ENCODE measurements around the gene SMAD7.

- TF ChIP-seq POLR2AphosphoS5 (IDR thresholded peaks at IDR 0.05; ENCODE audit: low read depth, low read length) = no peak
- no peak for TF ChIP-seq REST (IDR thresholded peaks at IDR 0.05; ENCODE audit: insufficient read depth in 1 of 2, low read depth in 2 of 2, low read length in 2 of 2)
- no peak for TF ChIP-seq TAF1 (IDR thresholded peaks at IDR 0.05; ENCODE audit: borderline replicate concordance, insufficient read depth, low read length)
These were observed 37.9 kb upstream of the SMAD7 start for GRCh38 chr18:48988508-48989303.
